MM.1S (cell line): ENCODE measurements around the gene NRN1.

Source experiments
- DNase-seq: peaks from one replicate; pipeline ENCODE4 v3.0.0-alpha.2; 2015
- H2AFZ ChIP-seq: fragments of 300-600 bp; sonication (generic); 2 replicates; pipeline ENCODE4 v1.6.0; 2016; ENCODE audit warnings: antibody characterized with exemption, low read length
- H3F3A ChIP-seq: fragments of 300-600 bp; sonication (generic); 2 replicates; pipeline ENCODE4 v1.6.1; 2016; ENCODE audit warnings: mild to moderate bottlenecking, antibody characterized with exemption, low read length, moderate library complexity, mixed read lengths; ENCODE audit not compliant: insufficient read depth
- H3K27ac ChIP-seq: fragments of 300-600 bp; sonication (generic); 2 replicates; pipeline ENCODE4 v1.5.1; 2016; ENCODE audit warnings: mild to moderate bottlenecking, low read length
- H3K27me3 ChIP-seq: fragments of 300-600 bp; sonication (generic); replicated peaks from 2 replicates; pipeline ENCODE4 v1.6.0; 2016; ENCODE audit warnings: low read length; ENCODE audit not compliant: insufficient read depth
- H3K36me3 ChIP-seq: fragments of 300-600 bp; sonication (generic); replicated peaks from 2 replicates; pipeline ENCODE4 v1.6.1; 2016; ENCODE audit warnings: mild to moderate bottlenecking, low read length, mixed read lengths; ENCODE audit not compliant: insufficient read depth
- H3K4me1 ChIP-seq: fragments of 300-600 bp; sonication (generic); 2 replicates; pipeline ENCODE4 v1.6.1; 2016; ENCODE audit warnings: low read length, mixed read lengths
- H3K4me2 ChIP-seq: fragments of 300-600 bp; sonication (generic); 2 replicates; pipeline ENCODE4 v1.6.0; 2016; ENCODE audit warnings: low read depth, low read length
- H3K4me3 ChIP-seq: fragments of 300-600 bp; sonication (generic); 2 replicates; pipeline ENCODE4 v1.5.1; 2016; ENCODE audit warnings: low read length, mixed read lengths
- H3K79me2 ChIP-seq: fragments of 300-600 bp; sonication (generic); 2 replicates; pipeline ENCODE4 v1.6.1; 2016; ENCODE audit warnings: mixed run types, low read length, mixed read lengths
- H3K9ac ChIP-seq: fragments of 300-600 bp; sonication (generic); 2 replicates; pipeline ENCODE4 v1.6.1; 2016; ENCODE audit warnings: low read length, mixed read lengths
- H3K9me2 ChIP-seq: fragments of 300-600 bp; sonication (generic); replicated peaks from 2 replicates; pipeline ENCODE4 v1.6.1; 2016; ENCODE audit warnings: mild to moderate bottlenecking, low read length, mixed read lengths; ENCODE audit not compliant: insufficient read depth
- H3K9me3 ChIP-seq: fragments of 300-600 bp; sonication (generic); replicated peaks from 2 replicates; pipeline ENCODE4 v1.6.1; 2016; ENCODE audit warnings: mild to moderate bottlenecking, low read length, mixed read lengths; ENCODE audit not compliant: insufficient read depth
- H4K20me1 ChIP-seq: fragments of 300-600 bp; sonication (generic); 2 replicates; pipeline ENCODE4 v1.6.1; 2016; ENCODE audit warnings: mild to moderate bottlenecking, low read length, moderate library complexity, mixed read lengths; ENCODE audit not compliant: insufficient read depth
- CTCF ChIP-seq: fragments of 300-600 bp; sonication (generic); IDR thresholded peaks from 2 replicates; pipeline ENCODE4 v1.5.1; 2016; ENCODE audit warnings: antibody characterized with exemption, low read length, mixed read lengths
- EZH2 ChIP-seq: fragments of 300-600 bp; sonication (generic); optimal IDR thresholded peaks from 2 replicates; pipeline ENCODE3; 2017; ENCODE audit warnings: low read depth, mild to moderate bottlenecking, antibody characterized with exemption, low read length, mixed read lengths
- EZH2phosphoT487 ChIP-seq: fragments of 300-600 bp; sonication (generic); IDR thresholded peaks from 2 replicates; pipeline ENCODE4 v1.6.1; 2018; ENCODE audit warnings: antibody characterized with exemption, low read length

NRN1 gene

GRCh38 chr6:6006428-6007365, at the start of gene NRN1:
NRN1 (minus strand) TSS chr6:6006925; CDS start chr6:6006749, 176 bp downstream.
- Histone ChIP-seq H4K20me1 (no peaks in the 10 kb centered on the region), H3K79me2 (0 out of 2 replicates have a peak, but pooled peaks cover 4% of the 10 kb centered on the region), H3K27me3 (peaks cover 17% of the 10 kb centered on the region), H3K4me1 (peaks cover 10% of the 10 kb centered on the region), H3K9me3 (no peaks in the 10 kb centered on the region), H3K9me2 (no peaks in the 10 kb centered on the region), H3K9ac (peak within 1 kb of the TSS; percentile 41; the same call in 1 of the 2 replicates), H3K4me3 (peak within 1 kb of the TSS; percentile 85), H2AFZ (peak within 1 kb of the TSS; percentile 77), H3K4me2 (peak within 1 kb of the TSS; percentile 98), H3F3A (peaks cover 29% of the 10 kb centered on the region), H3K36me3 (no peaks in the 10 kb centered on the region), H3K27ac (peak within 1 kb of the TSS; percentile 50; the same call in 1 of the 2 replicates)
- TF ChIP-seq EZH2 (no peak), CTCF (no peak)
- DNase-seq = peak; percentile 27

- Histone ChIP-seq H3K27ac (no peak overlapping the region), H3K79me2 (no peaks in the 10 kb centered on the region)
- TF ChIP-seq EZH2 (no peak), CTCF (no peak), EZH2phosphoT487 (no peak)
These were observed 45.5 kb upstream of the NRN1 start for GRCh38 chr6:6052216-6052615.

GRCh38 chr6:6046716-6047115, 40.0 kb upstream of the NRN1 start:
- Histone ChIP-seq H3K79me2 (no peaks in the 10 kb centered on the region), H3K4me2 (no peak overlapping the region), H3K27me3 (peaks cover 17% of the 10 kb centered on the region), H3K27ac (no peak overlapping the region), H3K9me2 (no peaks in the 10 kb centered on the region), H3K9me3 (no peaks in the 10 kb centered on the region), H3K4me3 (no peak overlapping the region), H3K36me3 (no peaks in the 10 kb centered on the region), H3K4me1 (no peaks in the 10 kb centered on the region), H3K9ac (no peak overlapping the region), H4K20me1 (no peaks in the 10 kb centered on the region), H3F3A (no peaks in the 10 kb centered on the region), H2AFZ (no peak overlapping the region)
- no peak for DNase-seq
- TF ChIP-seq EZH2phosphoT487 = no peak
- no peak for TF ChIP-seq EZH2
- no peak for TF ChIP-seq CTCF

More at GRCh38 chr6:6052216-6052615, 45.5 kb upstream of the NRN1 start:
- H3K27me3 ChIP-seq = no peaks in the 10 kb centered on the region
- H3K4me3 ChIP-seq = no peak overlapping the region
- H4K20me1 ChIP-seq = no peaks in the 10 kb centered on the region
- no peaks in the 10 kb centered on the region for H3K9me2 ChIP-seq
- H3F3A ChIP-seq = no peaks in the 10 kb centered on the region
- no peak overlapping the region for H3K9ac ChIP-seq
- no peak overlapping the region for H3K4me2 ChIP-seq
- no peak for DNase-seq
- no peaks in the 10 kb centered on the region for H3K36me3 ChIP-seq
- no peaks in the 10 kb centered on the region for H3K4me1 ChIP-seq
- H3K9me3 ChIP-seq = no peaks in the 10 kb centered on the region
- no peak overlapping the region for H2AFZ ChIP-seq
